ELR (cell line): Measurements from ENCODE around the gene LDB1.

Experiments used
- DNase-seq: peaks from one replicate; pipeline ENCODE4 v3.0.0-alpha.2; 2015; ENCODE audit warnings: low read depth

LDB1 gene

GRCh38 chr10:102064503-102064867, 55.7 kb downstream of the LDB1 start:
- DNase-seq = no peak

DNA sequence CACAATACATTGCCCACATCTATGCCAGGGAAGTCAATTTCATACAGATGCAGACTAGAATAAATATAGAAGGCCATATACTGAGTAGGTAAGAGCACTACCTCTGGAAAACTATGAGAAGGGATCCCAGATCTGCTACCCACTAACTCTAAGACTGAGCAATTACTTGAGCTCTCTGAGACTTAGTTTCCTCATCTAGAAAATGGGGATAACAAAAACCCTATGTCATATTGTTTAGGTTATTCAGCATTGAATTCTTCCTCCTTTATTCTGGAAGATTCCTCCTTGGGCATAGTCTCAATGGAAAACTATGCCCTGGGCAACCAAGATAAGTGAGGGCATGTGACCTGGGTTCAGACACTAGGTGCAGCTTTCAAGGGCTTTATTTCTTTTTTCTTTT, 60.2 kb downstream of the LDB1 start:
- DNase-seq = no peak
